Astrocyte of the cerebellum (primary cell): ENCODE data around the gene DDOST.

Experiments used
- DNase-seq: peaks from one replicate; pipeline ENCODE4 v3.0.0-alpha.2; 2011; ENCODE audit warnings: low read depth
- H3K4me3 ChIP-seq: 2 replicates; pipeline ENCODE4 v1.5.1; 2011; ENCODE audit warnings: mild to moderate bottlenecking, low read depth, low read length, moderate library complexity
- CTCF ChIP-seq: IDR thresholded peaks from 2 replicates; pipeline ENCODE4 v1.5.1; 2012; ENCODE audit warnings: low read length, low read depth, moderate library complexity, mild to moderate bottlenecking; ENCODE audit errors: missing control alignments
- in situ Hi-C: cut with HindIII; loops from 2 replicates; pipeline ENCODE4 v1.10.0; 2017; ENCODE audit warnings: low sequenced_read_pairs

DDOST gene

DNA sequence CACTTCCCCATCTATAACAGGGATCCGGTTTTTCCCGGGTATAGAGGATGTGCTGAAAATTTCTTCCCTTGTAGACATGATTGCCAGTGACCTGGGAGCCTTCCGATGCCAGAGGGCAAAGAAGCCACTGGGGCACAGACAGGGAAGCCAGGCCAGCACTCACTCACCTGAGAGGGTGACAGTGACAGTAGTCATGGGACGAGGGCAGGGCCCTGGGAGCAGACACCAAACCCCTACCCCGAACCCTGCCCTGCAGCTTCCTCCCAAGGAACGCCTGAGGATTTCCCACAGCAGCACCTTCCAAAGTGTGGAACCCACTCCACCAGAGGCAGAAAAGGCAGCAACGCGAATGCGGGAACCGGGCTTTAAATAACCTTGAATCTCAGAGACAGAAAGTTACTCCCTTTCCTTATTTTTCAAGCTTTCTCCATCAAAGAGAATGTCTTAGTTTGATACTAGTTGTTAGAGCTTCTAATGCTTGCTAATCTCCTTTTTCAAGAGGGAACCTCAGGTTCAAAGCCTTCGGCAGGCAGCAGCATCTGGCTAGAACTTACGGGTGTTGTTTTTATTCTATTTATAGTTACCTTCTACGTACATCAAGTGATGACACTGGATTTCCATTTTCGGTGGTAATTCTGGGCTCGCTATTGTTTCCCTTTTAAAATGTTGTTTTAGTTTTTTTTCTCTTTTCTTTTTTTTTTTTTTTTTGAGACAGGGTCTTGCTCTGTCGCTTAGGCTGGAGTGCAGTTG lies 2.8 kb downstream of the DDOST start:
- no peak for DNase-seq
- H3K4me3 ChIP-seq: no peak overlapping the region
- TF ChIP-seq CTCF: no peak
- in situ Hi-C loops: no loop called here

- TF ChIP-seq CTCF: no peak
- DNase-seq: no peak
- in situ Hi-C loops: no loop called here
- no peak overlapping the region for H3K4me3 ChIP-seq
Measured at GRCh38 chr1:20657024-20657423, 4.1 kb downstream of the DDOST start.

DNA sequence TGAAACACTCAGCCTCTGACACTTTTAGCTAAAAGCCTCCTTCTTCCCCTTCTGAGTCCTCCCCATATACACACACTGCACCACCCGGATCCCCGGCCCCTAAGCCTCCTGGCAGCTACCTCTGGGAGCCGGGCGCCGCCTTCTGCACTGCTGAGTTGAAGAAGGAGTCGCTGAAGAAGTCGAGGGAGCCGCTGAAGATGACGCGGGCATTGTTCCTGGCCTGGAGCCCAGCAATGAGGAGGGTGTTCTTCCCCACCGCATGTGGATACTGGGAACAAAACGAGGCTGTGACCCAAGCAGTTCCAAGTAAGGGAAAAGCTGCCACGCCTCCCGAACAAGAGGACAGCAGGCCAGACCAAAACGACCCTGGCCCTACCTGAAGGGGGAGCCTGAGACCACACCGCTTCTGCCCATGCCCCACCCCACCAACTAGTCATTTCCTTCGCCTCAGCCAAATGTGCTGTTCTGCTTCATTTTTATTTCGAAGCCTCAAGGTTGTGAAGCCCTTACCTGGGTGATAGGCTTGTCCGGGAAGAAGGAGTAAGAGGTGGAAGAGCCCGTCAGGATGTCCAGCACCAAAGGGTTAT lies 7.0 kb downstream of the DDOST start:
- in situ Hi-C loops: no loop called here
- H3K4me3 ChIP-seq: no peak overlapping the region
- no peak for DNase-seq
- no peak for TF ChIP-seq CTCF

DNA sequence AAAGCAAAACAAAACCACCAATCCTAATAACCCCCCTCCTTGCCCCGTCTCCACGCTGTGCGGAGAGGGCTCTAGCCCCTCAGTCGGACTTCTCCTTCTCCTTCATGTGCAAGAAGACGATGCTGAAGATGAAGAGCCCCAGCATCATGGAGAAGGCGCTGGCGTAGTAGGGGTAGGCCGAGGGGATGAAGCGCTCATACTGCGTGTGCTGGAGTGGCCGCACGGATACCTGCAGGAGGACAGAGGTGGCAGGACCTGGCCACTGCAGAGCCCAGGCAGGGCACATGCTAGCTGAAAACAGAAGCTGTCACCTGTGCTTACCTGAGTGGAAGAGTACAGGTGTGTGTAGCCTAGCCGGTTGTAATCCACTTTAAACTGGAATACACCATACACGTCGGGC lies 8.9 kb downstream of the DDOST start:
- no peak overlapping the region for H3K4me3 ChIP-seq
- in situ Hi-C loops: no loop called here
- no peak for DNase-seq
- TF ChIP-seq CTCF: no peak

- H3K4me3 ChIP-seq: no peak overlapping the region
- DNase-seq: no peak
- in situ Hi-C loops: loop anchor here (25.0 kb wide), 1 partner anchor 112 kb away; no protein-coding TSS in a partner anchor
- no peak for TF ChIP-seq CTCF
Measured at GRCh38 chr1:20648946-20649345, 12.2 kb downstream of the DDOST start.

DNA sequence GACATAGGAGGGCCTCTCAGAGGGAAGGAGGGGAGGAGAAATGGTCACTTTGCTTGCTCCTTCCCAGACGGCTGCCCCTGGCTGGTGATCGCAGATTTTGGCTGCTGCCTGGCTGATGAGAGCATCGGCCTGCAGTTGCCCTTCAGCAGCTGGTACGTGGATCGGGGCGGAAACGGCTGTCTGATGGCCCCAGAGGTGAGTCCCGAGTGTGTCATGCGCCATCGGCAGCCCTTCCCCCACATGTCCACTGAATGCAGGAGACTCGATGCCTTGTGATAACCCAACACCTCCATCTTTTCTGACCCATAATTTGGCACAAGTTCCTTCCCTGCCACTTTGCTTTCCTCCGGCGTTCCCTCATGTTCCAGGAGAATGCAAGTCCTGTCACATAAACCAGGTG lies 12.7 kb downstream of the DDOST start:
- in situ Hi-C loops: loop anchor here (25.0 kb wide), 1 partner anchor 111 kb away; no protein-coding TSS in a partner anchor
- H3K4me3 ChIP-seq: no peak overlapping the region
- no peak for DNase-seq
- TF ChIP-seq CTCF: no peak
